Measurements from ENCODE around the gene ZNF787. TPM values are rescaled to one million over a fixed set of nuclear protein-coding genes. Genes with fewer than 3 reads are reported as not detected.

Gene ZNF787
- total RNA-seq, 2 donors from 2014 or later: 6.0 to 11.8 TPM

DNA sequence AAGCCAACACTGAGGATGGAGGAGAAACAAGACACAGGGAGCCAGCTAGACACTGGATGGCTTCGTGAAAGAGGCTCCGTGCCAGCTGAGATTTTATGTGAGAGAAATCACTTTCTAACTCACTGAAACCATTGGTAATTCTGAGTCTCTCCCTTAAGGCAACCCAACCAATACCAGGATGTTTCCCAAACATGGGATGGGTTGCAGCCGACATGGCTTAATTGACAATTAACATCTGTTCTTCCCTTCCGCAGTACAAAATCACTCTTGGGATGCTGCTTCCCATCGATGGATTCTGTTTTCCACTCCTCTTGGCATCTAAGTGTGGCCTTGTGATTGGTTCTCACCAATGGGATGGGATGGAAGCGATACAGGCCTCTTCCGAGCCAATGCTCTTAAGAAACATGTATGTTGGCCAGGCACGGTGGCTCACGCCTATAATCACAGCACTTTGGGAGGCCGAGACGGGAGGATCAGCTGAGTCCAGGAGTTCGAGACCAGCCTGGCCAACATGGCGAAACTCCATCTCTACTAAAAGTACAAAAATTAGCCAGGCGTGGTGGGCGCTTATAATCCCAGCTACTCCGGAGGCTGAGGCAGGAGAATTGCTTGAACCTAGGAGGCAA is 2.3 kb upstream of the ZNF787 start:
- no peak for DNase-seq (ENCODE audit: low spot score)
- no peak overlapping the region for H3K27ac ChIP-seq

DNA sequence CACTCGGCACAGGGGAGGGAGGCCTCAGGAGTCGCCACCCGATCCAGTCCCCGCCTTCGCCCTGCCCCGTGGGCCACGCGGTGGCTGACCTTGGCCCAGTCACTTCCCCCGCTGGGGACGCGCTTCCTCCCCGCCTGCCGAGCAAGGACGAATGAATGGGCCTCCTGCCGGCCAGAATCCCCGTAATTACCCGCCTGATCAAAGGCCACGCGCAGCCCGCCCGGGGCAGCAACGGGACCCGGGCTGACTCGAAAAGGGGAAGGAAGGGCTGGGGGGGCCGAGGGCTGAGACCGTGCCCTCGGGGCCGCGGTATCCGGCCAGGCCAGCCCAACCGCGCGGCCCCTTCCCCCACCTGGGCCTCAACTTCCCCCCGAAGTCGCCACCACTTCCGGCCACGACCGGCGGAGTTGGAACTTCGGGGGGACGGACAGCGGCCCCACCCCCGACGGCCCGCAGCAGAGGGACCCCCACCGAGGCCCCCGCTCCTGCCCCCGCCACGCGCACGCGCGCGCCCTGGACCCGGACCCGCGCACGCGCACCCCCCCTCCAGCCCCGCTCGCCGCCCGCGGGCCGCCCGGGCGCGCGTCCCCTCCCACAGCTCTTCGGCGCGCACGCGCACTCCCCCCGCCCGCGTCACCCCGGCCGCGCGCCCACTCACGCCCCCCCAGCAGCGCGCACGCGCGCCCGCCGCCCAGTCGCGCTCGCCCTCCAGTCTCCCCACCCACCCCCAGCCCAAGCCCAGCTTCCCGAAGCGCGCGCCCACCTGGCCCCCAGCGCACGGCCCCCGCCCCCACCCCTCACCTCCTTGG is 520 bp downstream of the ZNF787 start:
- peak; percentile 84 for DNase-seq (ENCODE audit: low spot score)

More for the DNA sequence above, 2.3 kb upstream of the ZNF787 start:
- Histone ChIP-seq H3K36me3 (no peaks in the 10 kb centered on the region), H3K27me3 (no peaks in the 10 kb centered on the region), H3K4me3 (no peak overlapping the region), H3K4me1 (peaks cover 0 to 26% of the 10 kb centered on the region in 2 donors), H3K9me3 (no peaks in the 10 kb centered on the region)
- TF ChIP-seq CTCF (IDR thresholded peaks at IDR 0.05): no peak

GRCh38 chr19:56120002-56120370 is 1.1 kb downstream of the ZNF787 start:
- peak overlapping the region; percentile 96 to 97 for H3K27ac ChIP-seq

More for the DNA sequence above, 520 bp downstream of the ZNF787 start:
- no peak for TF ChIP-seq CTCF (IDR thresholded peaks at IDR 0.05)
- Histone ChIP-seq H3K36me3 (no peaks in the 10 kb centered on the region), H3K27me3 (no peaks in the 10 kb centered on the region), H3K4me1 (peaks cover 0 to 51% of the 10 kb centered on the region in 2 donors), H3K9me3 (no peaks in the 10 kb centered on the region), H3K27ac (peak overlapping the region; percentile 96 to 97), H3K4me3 (peak overlapping the region; percentile 89 to 93)

DNA sequence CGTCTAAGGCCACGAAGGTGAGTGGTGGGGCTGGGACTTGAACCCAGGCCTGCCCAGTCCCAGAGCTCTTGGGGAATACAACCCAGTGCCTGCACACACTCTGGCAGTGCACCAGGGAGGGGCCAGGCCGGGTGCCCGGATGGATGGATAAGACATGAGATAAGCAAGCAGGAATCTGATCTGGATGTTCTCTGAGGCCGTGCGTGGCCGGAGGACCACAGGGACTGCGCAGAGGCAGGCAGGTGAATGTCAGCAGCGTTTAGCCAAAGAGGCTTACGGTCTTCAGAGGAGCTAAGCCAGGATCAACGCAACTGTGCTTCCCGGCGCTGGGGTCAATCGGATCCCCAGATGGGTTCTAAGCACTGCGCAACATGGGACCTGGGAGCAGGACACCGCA is 1.5 kb downstream of the ZNF787 start:
- TF ChIP-seq CTCF (IDR thresholded peaks at IDR 0.05): no peak
- Histone ChIP-seq H3K36me3 (no peaks in the 10 kb centered on the region), H3K27ac (peak overlapping the region; percentile 96 to 97), H3K4me1 (peaks cover 0 to 59% of the 10 kb centered on the region in 2 donors), H3K27me3 (no peaks in the 10 kb centered on the region), H3K9me3 (no peaks in the 10 kb centered on the region), H3K4me3 (peak overlapping the region; percentile 89 to 93)
- DNase-seq (ENCODE audit: low spot score): no peak

More at GRCh38 chr19:56120002-56120370, 1.1 kb downstream of the ZNF787 start:
- peak overlapping the region; percentile 89 to 93 for H3K4me3 ChIP-seq
- H3K4me1 ChIP-seq: peaks cover 0 to 55% of the 10 kb centered on the region in 2 donors
- no peaks in the 10 kb centered on the region for H3K27me3 ChIP-seq
- TF ChIP-seq CTCF (IDR thresholded peaks at IDR 0.05): no peak
- no peaks in the 10 kb centered on the region for H3K36me3 ChIP-seq
- H3K9me3 ChIP-seq: no peaks in the 10 kb centered on the region
- DNase-seq (ENCODE audit: low spot score): no peak

- DNase-seq (ENCODE audit: low spot score): no peak
- H3K27me3 ChIP-seq: no peaks in the 10 kb centered on the region
- H3K9me3 ChIP-seq: no peaks in the 10 kb centered on the region
- H3K36me3 ChIP-seq: no peaks in the 10 kb centered on the region
- H3K27ac ChIP-seq: peak overlapping the region; percentile 96 to 97
- TF ChIP-seq CTCF (IDR thresholded peaks at IDR 0.05): no peak
- H3K4me3 ChIP-seq: peak overlapping the region in 1 of 2 donors; percentile 93
- H3K4me1 ChIP-seq: peaks cover 0 to 65% of the 10 kb centered on the region in 2 donors
Measured at GRCh38 chr19:56118666-56119581, 2.2 kb downstream of the ZNF787 start.
